Ovary (tissue), 3 donors: ENCODE measurements around the gene GRIK1.

Experiments used
- CTCF ChIP-seq, 3 donors: fragments of 450-650 bp in 2 of 3; fragments of 200-600 bp in 1 of 3; IDR thresholded peaks; one replicate each; pipeline versions ENCODE4 v1.5.1 to v1.8.0; 2016 to 2022; ENCODE audit warnings: antibody characterized with exemption in 3 of 3, mild to moderate bottlenecking in 1 of 3
- EP300 ChIP-seq: sonication (generic); formaldehyde crosslinking; IDR thresholded peaks from one replicate; pipeline ENCODE4 v1.6.1; 2017; ENCODE audit warnings: antibody characterized with exemption
- POLR2A ChIP-seq: fragments of 450-650 bp; IDR thresholded peaks from one replicate; pipeline ENCODE4 v1.6.1; 2017; ENCODE audit warnings: antibody characterized with exemption, mild to moderate bottlenecking, moderate library complexity
- donor health status: DM: no; HTN: no; CAD: no.

GRCh38 chr21:29499229-29499628, 440.6 kb downstream of the GRIK1 start:
- TF ChIP-seq CTCF (IDR thresholded peaks at IDR 0.05), result no peak
- TF ChIP-seq EP300, result no peak
- no peak for TF ChIP-seq POLR2A
